ENCODE measurements around the gene EIPR1.
"Not testable (repeated sequence)": the region's sequence is repeated elsewhere in the genome, so short reads cannot be mapped to it uniquely, and the experiment has no call there.

EIPR1 gene

DNA sequence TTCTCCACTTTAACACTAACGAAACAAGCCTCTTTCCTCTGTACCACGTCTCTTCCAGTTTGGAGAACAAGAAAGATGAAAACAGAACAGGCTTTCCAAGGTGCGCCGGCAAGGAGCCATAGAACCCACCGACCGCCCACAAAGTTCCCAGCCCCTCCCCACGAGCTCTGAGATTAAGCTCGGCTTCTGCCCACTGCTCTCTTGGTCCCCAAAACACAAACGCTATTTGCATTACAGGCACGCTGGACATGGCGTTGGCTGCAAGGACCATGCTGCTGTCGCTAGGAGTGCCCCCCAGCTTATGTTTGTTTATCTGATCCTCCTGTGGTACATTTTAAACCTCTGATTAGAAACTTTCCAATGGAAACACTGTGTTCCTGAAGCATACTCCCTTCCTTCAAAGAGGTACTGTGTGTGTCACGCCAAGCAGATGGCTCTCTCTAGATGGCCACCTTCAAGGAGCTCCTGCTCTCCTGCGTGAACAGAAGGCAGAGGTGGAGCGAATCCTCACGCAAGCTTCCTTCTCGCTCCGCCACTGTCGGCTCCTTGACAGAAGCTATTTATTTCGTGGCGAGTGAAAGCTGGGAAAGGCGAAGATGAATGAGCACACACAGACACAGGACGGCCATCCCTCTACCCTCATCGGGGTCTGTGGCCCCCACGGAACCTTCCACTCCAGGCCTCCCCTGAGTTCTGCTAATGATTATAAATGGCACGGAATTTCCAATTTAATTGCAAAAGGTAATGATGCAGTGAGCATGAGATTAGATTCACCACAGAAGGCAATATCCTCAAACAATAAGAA lies 166.2 kb downstream of the EIPR1 start:
- no peak for DNase-seq (ENCODE audit: low spot score)

DNA sequence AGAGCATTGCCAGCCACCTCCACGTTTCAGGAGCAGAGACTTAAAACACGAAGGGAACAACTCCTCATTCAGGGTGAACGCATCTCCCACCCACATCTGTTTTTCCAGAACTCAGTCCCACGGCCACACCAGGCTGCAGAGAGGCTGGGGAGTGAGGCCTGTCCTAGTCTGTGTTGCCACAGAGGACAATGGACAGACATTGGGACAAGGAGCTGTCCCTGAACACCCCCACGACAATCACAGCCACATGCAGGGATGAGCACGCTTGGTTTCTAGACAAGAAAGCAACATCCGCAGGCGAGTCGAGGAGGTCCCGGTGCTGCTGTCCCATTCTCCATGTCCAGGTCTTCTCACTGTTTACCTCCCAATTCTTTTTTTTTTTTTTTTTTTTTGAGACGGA lies 167.4 kb downstream of the EIPR1 start:
- no peak for DNase-seq (ENCODE audit: low spot score)

DNA sequence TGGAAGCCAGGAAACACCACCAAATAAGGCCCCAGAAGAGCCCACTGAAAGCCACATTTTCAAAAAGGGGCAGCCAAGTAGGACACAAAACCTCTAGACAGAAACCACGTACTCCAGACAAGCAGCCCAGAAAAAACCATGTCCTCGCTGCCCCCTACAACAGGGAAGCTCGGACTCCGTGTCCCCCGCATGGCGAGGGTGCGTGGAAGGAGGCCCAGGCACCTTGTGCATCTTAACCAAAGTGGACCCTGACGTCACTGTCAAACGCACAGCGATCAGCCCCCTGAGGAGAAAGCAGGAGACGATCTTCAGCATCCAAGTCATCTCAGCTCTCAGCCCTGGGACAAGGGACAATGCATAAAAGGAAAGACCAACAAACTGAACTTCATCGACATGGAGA lies 168.4 kb downstream of the EIPR1 start:
- DNase-seq (ENCODE audit: low spot score) = no peak

DNA sequence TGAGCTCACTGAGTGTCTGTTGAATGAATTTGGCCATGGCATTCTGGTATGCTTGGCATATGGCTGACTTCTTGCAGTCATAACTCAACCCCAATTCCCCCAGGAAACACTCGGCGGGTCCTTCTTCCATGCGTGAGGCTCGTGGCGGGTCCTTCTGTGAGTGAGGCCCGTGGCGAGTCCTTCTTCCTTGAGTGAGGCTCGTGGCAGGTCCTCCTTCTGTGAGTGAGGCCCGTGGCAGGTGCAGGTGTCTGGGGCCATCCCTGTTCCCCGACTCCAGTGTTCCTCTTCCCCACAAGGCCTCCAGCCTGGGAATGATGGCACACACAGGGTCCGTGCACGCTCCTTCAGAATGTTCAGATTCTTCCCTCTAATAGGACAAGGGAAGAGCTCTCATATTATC lies 169.0 kb downstream of the EIPR1 start:
- no peak for DNase-seq (ENCODE audit: low spot score)

DNA sequence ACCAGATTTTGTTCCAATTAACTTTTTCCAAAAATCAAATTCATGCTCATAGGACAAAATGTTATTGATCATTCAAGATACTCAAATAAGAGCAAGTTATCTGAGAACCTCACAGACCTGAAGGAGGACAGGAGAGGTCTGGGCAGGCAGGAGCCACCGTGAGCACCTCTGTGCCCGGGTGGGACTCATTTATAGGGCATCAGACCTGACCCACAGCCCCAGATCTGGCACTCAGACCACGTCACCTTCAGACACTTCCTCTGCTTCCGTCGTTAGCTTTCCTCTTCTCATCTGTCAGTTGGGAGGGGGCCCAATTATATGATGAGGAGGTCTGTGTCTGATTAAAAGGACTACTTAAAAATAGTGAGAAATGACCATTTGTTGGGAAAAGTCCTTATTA lies 169.4 kb downstream of the EIPR1 start:
- DNase-seq (ENCODE audit: low spot score) = no peak

DNA sequence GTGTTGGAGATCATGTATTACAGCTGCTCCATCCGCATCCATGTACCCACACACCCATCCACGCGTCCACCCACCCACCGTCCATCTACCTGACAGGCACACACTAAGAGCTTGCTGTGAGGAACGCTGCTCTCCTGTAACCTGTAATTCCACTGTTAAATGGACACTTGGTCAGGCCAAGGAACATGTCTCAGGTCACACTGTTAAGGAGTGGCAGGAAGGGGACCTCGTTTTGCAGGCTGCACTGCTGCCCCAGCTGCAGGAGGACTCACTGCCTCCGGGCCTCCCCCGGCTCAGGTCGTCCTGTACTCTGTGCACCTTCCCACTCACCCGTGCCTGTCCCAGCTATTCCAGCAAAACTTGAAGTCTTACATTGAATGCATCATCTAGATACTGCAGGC lies 170.5 kb downstream of the EIPR1 start:
- no peak for DNase-seq (ENCODE audit: low spot score)

DNA sequence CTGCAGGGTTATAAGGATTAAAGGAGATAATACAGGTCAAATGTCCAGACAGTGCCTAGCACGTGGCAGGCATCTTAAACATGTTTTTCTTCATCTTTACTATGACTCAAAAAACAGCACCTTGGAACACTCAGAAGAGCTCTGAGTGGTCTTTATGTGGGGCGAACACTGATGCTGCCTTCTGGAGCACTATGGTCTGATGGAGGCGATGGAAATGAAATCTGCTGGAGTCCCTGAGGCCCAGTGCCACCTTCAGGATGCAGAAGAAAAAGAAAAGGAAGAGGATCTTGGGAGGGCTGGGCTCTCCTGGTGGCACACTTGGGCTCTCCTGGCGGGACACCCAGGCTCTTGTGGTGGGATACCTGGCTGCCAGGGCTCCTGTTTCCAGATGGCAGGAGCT lies 171.8 kb downstream of the EIPR1 start:
- DNase-seq (ENCODE audit: low spot score) = no peak

DNA sequence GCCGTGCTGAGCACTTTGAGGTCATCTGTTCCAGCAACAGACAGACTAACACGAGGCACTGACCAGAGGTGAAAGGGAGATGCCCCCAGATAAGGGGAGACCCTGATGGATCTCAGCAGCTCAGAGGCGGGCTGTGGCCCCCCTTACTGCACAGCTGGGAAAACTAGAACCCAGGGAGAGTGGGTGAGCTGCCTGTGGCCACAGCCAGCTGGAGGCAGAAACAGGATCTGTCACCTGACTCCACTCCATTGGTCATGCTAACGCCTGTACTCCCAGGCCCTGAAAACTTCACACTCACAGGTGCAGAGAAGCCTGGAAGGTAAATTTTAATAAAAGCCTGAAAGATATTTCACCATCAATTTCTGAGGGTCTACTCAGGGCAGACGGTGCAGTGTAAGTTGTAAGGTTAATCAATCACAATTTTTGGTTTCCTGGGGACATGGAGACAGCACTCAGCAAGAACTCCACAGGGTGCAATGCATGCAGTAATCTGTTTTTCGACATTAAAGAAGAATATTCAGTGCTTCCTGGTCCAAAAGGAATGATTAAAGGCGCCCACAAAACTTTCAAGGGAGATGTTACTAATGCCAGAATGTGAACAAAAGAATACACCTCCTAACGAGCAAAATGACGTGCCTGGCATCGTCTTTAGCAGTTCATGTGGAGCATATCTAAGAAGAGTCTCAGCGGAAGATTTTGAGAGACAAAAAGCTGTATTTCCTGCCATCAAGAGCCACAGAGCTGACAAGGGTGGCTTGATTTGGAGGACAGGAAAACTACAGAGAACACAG lies 173.4 kb downstream of the EIPR1 start:
- no peak for DNase-seq (ENCODE audit: low spot score)

DNA sequence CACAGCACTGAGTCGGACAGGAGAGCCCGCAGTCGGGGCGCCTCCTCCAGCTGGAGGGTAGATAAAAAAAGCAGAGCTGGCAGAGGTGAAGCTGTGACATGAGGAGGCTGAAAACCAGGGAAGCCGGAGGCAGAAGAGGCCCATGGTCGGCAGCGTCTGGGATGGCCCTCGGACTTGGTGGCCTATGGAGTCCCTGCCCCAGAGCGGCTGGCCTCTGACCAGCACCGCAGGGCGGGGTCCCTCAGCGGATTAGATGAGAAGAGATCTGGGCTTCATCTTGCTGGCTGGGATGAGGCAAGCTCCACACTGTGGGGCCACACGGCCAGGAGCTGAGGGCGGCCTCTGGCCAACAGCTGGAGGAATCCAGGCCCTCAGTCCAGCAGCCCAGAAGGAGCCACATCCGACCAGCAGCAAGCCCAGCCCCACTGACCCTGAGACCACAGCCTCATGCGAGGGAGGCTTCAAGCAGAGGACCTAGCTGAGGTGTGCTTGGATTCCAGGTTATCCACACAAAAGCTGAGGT lies 174.1 kb downstream of the EIPR1 start:
- no peak for DNase-seq (ENCODE audit: low spot score)

DNA sequence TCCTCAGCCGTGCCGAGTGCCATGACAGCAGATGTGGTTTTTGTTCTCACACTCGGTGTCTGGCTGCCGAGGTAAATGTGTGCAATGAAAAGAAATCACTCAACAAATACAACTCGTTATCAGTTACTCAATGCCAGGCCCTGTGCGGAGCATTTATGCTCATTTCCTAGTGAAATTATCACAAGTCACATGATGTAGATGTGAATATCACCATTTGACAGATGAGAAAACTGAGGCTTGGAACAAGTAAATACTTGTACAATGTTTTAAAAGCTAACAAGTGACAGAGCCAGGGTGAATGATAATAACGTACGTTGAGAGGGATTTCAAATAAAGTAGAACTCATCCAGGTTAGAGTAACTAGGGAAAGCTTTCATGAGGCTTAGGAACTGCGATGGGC lies 174.7 kb downstream of the EIPR1 start:
- no peak for DNase-seq (ENCODE audit: low spot score)

DNA sequence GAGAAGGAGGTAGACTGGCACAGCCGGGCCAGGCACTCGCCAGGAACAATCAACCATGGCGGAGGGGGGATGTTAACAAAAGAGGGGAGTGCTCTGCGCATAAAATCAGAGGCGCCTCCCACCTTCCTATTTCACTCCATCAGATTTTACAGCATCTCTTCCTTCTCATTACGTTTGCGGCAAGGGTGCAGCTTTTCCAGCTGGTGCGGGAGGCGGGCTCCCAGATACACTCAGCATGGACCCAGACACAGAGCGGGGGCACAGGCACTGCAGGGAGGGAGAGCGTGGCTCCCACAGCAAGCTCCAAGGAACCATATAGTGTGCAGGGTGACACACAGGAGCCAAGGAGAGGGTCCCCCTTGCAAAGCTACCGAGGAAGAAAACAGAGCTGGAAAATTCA lies 176.3 kb downstream of the EIPR1 start:
- no peak for DNase-seq (ENCODE audit: low spot score)

DNA sequence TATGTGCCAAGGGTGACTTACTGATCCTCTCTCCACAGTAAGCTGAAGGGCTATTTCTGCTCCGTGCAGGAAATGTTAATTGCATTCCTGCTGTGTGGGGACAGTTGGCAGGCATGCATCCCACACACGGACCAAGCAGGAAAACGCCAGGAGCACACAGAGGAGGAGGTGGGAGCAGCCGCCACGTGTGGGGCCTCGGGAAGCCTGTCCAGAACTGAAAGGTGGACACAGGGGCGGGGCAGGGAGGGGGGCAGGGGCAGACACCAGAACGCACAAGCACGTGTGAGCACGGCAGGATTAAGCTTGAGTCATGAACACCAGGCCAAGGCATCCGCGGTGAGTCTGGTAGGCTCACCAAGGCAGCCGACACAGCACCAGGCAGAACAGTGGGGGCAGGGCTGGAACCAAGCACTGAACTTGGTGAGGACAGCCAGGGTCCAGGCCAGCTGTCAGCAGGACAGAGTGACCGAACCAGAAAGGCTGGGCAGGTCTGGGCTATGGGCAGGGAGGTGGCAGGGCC lies 177.1 kb downstream of the EIPR1 start:
- no peak for DNase-seq (ENCODE audit: low spot score)

DNA sequence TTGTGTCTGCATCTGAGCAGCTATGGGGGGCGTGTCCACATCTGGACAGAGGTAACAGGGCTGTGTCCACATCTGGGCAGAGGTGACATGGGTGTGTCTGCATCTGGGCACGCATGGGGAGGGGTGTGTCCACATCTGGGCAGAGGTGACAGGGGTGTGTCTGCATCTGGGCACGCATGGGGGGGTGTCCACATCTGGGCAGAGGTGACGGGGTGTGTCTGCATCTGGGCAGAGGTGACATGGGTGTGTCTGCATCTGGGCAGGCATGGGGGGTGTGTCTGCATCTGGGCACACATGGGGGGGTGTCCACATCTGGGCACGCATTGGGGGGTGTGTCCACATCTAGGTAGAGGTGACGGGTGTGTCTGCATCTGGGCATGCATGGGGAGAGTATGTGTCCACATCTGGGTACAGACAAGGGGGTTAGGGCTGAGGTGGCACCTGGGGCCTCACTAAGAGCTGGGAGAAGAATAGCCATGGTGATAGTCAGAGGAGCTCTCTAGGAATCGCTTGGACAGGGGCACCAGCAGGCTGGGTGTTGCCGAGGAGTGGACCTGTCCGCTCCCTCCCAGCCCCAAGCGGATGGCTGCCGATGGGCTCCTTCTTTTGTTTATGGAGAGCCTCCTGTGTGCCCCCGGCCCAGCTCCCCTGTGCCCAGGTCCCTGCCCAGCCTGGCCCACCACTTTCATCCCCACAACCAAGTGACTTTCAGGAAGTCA lies 177.8 kb downstream of the EIPR1 start:
- DNase-seq (ENCODE audit: low spot score) = no peak

DNA sequence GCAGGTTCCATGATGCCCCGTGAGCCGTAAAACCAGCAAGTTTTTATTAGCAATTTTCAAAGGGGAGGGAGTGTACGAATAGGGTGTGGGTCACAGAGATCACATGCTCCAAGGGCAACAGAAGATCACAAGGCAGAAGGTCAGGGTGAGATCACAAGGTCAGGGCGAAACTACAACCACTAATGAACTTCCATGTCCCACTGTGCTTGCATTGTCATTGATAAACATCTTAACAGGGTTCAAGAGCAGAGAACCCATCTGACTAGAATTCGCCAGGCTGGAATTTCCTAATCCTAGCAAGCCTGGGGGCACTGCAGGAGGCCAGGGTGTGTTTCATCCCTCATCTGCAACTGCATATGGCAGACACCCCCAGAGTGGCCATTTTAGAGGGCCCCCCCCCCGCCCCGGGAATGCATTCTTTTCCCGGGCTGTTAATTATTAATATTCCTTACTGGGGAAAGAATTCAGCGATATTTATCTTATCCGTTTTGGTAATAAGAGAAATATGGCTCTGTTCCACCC lies 178.9 kb downstream of the EIPR1 start:
- not testable (repeated sequence) for DNase-seq (ENCODE audit: low spot score)

DNA sequence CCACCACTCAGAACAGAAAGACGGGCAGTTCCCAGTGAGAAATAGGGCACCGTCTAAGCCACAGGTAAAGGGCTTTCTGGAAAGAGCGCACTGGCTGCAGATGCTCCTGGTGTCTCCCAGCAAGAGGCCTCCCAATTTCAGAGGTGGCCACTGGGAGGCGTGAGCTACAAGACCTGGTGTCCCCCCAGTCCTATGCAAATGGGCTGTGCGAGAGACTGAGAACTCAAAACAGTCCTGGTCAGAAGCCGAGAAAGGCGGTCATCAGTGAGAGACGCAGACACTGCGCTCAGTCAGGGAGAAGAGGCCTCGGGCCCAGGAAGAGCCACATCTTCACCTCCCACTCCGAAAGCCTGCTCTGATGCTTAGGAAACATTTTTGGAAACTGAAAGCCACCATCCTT lies 179.5 kb downstream of the EIPR1 start:
- DNase-seq (ENCODE audit: low spot score) = no peak

DNA sequence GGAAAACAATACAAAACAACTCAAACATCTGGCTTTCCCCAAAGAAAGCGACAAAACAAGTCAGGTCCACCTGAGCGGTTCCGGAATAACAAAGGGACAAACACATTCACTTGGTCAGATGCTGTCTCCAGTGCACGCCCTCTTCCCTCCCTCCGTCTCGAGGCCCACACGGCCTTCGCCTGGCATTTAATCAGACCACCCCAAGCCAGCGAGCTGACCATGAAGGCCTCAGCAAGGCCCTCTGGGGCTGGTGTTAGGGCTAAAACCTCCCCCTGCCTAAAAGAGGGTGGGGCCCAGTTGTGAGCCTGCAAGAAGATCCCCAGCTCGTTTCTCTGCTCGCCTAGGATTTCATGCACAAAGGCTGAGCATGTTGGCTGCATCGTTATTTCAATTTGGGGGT lies 180.3 kb downstream of the EIPR1 start:
- DNase-seq (ENCODE audit: low spot score) = no peak

DNA sequence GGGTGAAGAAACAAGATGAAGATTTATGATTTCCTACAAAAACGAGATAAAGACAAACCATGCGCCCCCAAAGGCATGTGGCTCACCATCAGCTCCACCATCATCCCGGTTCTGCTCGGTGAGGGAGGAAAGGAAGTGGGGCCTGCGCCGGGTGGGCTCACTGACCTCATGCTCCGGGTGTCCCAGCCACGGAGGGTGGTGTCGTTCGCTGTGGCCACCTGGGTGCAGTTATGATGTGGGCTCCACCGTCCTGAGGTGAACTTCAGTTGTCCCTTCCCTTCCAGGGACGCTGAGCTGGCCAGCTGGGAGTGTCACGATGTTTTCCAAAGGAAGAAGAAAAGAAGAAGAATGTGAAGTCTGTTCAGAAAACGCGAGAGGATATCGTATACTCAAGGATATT lies 180.9 kb downstream of the EIPR1 start:
- DNase-seq (ENCODE audit: low spot score) = no peak

DNA sequence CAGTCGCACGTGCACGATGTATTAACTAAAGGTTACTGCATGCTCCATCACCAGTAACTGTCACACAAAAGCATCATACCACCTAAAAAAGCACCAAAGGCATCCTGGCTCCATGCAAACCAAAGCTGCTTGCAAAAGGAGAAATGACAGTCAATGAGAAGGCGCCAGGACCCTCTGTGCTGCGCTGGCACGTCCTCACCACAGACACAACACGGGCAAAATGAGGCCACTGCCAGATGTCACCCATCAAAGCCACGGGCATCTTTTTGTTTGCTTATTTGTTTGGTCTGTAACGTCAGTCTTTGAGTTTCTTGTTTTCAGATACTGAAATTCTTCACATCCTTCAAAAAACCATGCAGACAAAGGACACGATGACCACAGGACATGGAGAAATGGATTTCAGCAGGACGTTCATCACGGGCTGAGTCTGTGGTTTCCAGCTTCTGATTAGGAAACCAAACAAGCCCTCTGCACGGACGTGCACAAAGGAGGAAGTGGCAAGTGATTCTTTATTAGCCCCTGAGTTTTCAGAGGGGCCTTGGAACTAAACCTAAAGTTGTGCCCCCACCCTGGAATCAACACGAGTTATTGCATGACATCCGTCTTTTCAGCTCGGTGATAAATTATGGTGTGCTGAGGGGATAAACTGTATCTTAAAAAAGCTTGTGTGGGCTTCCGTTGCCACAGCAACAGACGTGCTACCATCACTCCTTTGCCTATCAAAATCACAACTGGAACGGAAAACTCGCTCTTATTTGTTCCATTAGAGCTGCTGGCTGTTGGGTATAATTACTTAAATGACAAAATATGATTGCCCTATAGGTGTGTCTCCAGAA lies 181.8 kb downstream of the EIPR1 start:
- DNase-seq (ENCODE audit: low spot score) = no peak

DNA sequence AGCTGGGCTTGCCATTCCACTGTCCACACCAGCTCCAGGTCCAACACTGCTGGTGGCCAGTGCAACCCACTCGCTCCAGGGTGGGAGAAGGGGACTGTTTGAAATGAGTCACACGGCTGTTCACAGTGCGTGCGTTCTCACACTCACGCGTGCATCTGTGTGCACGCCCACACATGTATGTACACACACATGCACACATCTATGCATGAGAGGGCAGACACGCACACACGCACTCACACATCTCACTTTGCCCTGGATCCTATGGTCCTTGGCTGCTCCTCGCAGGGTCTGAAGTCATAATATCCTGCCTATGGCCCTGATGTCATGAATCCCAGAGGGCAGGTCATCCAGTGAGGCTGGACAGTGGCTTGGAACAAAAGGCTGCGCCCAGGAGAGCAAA lies 182.8 kb downstream of the EIPR1 start:
- DNase-seq (ENCODE audit: low spot score) = no peak

DNA sequence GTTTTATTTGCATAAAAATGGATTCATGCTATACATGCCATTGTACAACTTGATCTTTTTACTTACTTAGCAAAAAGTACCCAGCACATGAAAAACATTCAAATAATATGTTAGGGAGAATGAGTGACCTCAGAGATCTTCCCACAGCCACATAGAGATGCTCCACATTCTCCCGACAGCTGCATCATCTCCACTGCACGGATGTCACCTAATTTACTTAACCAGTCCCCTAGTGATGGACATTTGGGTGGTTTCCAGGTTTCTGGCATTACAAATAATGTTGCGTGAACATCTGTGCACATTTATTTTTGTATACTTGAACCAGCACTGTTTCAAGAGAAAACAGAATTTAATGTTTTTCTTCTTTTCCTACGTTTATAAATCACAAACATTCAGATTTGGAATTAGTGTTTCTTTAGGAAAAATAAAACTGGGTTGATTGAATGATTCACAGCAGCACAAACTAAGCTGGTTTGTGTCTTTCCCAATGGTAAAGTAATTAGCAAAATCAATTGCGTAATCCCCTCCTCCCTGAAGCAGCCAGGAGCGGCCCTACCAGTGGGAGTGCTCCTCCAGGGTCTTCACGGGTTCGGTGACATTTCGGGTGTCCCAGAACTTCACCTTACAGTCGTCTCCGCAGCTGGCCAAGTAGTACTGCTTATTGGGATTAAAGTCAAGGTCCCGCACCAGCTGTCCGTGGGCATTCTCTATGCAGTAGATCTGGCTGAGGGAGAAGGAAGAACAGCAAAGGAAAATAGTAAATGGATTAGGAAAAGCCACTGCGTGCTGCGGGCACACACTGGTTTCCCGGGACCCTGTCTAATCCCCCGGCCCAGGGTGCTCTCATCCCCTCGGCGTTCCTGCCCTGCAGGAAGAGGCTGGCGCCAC lies 183.9 kb downstream of the EIPR1 start:
- no peak for DNase-seq (ENCODE audit: low spot score)

All from CD4-positive, alpha-beta T cell treated with Interleukin-6 at 100 ng/mL for 8 hours (primary cell).